ENCODE results near the gene PUS1. TPM values are rescaled to one million over a fixed set of nuclear protein-coding genes. Genes with fewer than 3 reads are reported as not detected.

The PUS1 gene
- total RNA-seq, 4 donors from 2014 or later = 8.3 to 44.1 (median 15.6) TPM

DNA sequence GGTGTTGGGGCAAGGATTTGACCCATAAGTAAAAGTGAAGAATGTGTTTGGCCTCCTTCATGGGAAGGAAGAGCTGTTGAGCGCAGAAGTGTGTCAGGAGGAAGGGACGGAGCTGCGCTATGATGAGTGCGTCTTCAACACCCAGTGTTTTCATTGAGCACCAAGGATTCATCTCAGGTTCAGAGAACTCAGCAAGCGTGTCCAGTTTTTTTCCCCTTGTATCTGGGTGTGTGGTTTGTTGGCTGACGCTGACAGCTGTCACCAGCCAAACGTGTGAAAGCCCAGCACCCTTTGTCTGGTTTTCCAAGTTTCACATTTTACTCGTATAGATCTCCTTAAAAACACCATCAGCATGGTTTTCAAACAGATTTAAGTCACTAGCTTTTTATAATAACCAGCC lies 33.0 kb downstream of the PUS1 start:
- H3K4me3 ChIP-seq = no peak overlapping the region
- H3K36me3 ChIP-seq = peaks cover 0 to 25% (median 0%) of the 10 kb centered on the region in 3 donors
- DNase-seq (ENCODE audit: low spot score in 2 of 2) = no peak
- 86 to 90% methylated on average over 8 of the region's 8 CpGs for WGBS, 2 donors
- TF ChIP-seq POLR2A (IDR thresholded peaks at IDR 0.05) (no peak), EP300 (IDR thresholded peaks at IDR 0.05) (no peak)
- TF ChIP-seq, protein P1, sequence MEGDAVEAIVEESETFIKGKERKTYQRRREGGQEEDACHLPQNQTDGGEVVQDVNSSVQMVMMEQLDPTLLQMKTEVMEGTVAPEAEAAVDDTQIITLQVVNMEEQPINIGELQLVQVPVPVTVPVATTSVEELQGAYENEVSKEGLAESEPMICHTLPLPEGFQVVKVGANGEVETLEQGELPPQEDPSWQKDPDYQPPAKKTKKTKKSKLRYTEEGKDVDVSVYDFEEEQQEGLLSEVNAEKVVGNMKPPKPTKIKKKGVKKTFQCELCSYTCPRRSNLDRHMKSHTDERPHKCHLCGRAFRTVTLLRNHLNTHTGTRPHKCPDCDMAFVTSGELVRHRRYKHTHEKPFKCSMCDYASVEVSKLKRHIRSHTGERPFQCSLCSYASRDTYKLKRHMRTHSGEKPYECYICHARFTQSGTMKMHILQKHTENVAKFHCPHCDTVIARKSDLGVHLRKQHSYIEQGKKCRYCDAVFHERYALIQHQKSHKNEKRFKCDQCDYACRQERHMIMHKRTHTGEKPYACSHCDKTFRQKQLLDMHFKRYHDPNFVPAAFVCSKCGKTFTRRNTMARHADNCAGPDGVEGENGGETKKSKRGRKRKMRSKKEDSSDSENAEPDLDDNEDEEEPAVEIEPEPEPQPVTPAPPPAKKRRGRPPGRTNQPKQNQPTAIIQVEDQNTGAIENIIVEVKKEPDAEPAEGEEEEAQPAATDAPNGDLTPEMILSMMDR (IDR thresholded peaks at IDR 0.05) = no peak
- H3K27ac ChIP-seq = no peak overlapping the region
- H3K4me1 ChIP-seq = peaks cover 0 to 71% (median 14%) of the 10 kb centered on the region in 4 donors
- H3K9me3 ChIP-seq = no peaks in the 10 kb centered on the region
- no peaks in the 10 kb centered on the region for H3K27me3 ChIP-seq

DNA sequence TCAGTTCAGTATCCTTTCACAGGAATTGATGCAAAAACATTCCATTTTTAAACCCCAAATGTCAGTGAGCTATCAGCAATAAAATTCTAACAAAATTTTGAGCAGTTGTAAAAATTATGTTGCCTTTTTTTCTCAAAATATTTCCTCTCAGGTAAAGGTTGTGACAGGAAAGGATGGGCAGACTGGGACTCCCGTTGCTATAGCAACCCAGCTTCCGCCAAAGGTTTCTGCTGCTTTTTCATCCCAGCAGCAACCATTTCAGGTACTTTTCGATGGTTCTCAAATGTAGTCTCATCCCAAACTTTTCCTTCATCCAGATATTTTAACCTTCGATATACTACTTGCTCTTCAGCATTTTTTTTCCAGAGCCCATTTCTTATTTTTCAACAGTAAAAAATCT lies 34.3 kb downstream of the PUS1 start:
- Histone ChIP-seq H3K4me3 (no peak overlapping the region), H3K27me3 (no peaks in the 10 kb centered on the region), H3K4me1 (peaks cover 0 to 58% (median 10%) of the 10 kb centered on the region in 4 donors), H3K36me3 (peaks cover 0 to 25% (median 0%) of the 10 kb centered on the region in 3 donors), H3K27ac (no peak overlapping the region), H3K9me3 (no peaks in the 10 kb centered on the region)
- no peak for DNase-seq (ENCODE audit: low spot score in 2 of 2)
- TF ChIP-seq, protein P1 (IDR thresholded peaks at IDR 0.05) = no peak
- TF ChIP-seq EP300 (IDR thresholded peaks at IDR 0.05) (no peak), POLR2A (IDR thresholded peaks at IDR 0.05) (no peak)
- WGBS, 2 donors = 83 to 86% methylated on average over 4 of the region's 4 CpGs

DNA sequence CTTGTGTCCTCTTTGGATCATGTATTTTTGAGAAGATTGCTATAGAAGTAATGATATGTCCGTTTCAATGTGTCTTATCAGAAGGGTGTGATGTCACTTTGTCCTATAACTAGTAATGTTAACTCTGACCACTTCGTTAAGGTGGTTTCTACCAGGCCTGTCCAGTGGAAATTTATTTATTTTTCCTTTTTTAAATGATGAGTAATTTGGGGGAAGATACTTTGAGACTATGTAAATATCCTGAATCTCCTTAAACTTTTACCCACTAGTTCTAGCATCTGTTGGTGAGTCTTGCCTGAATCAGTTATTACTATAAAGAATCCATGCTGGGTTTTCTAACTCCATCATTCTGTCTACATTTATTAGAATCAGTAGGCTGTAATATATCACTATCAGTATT lies 36.0 kb downstream of the PUS1 start:
- H3K4me1 ChIP-seq = peaks cover 0 to 48% (median 10%) of the 10 kb centered on the region in 4 donors
- TF ChIP-seq EP300 (IDR thresholded peaks at IDR 0.05) (no peak), POLR2A (IDR thresholded peaks at IDR 0.05) (no peak)
- TF ChIP-seq, protein P1 (IDR thresholded peaks at IDR 0.05) = no peak
- WGBS, 2 donors = 80 to 81% methylated on average over 2 of the region's 2 CpGs
- peaks cover 0 to 25% (median 0%) of the 10 kb centered on the region in 3 donors for H3K36me3 ChIP-seq
- no peak overlapping the region for H3K27ac ChIP-seq
- H3K27me3 ChIP-seq = no peaks in the 10 kb centered on the region
- DNase-seq (ENCODE audit: low spot score in 2 of 2) = no peak
- no peak overlapping the region for H3K4me3 ChIP-seq
- H3K9me3 ChIP-seq = no peaks in the 10 kb centered on the region

DNA sequence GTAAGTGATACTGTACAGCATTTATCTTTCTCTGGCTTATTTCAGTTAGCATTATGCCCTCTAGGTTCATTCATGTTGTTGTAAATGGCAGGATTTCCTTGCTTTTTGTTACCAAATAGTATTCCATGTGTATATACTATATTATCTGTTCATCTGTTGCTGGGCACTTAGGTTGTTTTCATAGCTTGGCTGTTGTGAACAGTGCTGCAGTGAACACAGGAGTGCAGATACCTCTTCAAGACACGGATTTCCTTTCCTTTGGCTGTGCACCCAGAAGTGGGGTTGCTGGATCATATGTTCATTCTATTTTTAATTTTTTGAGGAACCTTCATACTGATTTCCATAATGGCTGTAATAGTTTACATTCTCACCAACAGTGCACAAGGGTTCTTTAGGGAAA lies 42.1 kb downstream of the PUS1 start:
- Histone ChIP-seq H3K4me3 (no peak overlapping the region), H3K9me3 (no peaks in the 10 kb centered on the region), H3K4me1 (peaks cover 0 to 24% (median 0%) of the 10 kb centered on the region in 4 donors), H3K36me3 (peaks cover 0 to 6% (median 0%) of the 10 kb centered on the region in 3 donors), H3K27ac (no peak overlapping the region), H3K27me3 (no peaks in the 10 kb centered on the region)
- WGBS, 2 donors = 47 to 54% methylated on average over 1 of the region's 1 CpG
- TF ChIP-seq POLR2A (IDR thresholded peaks at IDR 0.05) = no peak
- TF ChIP-seq, protein P1 (IDR thresholded peaks at IDR 0.05) = no peak
- TF ChIP-seq EP300 (IDR thresholded peaks at IDR 0.05) = no peak
- DNase-seq (ENCODE audit: low spot score in 2 of 2) = no peak

DNA sequence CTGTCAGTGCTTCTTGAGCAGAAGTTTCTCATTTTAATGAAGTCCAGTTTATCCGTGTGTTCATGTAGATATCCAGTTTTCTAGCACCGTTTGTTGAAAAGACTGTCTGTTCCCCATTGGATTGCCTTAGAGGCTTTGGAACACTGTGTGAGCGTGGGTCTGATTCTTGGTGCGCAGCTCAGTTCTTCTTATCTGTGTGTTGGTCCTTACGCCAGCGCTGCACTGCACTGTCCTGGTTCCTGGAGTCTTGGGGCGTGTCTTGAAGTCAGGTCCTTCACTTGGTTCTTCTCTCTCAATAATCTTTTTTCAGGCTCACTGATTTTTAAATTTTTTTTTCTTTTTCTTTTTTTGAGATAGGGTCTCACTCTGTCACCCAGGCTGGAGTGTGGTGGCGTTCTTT lies 46.2 kb downstream of the PUS1 start:
- TF ChIP-seq, protein P1 (IDR thresholded peaks at IDR 0.05) = no peak
- TF ChIP-seq EP300 (IDR thresholded peaks at IDR 0.05) = no peak
- TF ChIP-seq POLR2A (IDR thresholded peaks at IDR 0.05) = no peak
- no peak for DNase-seq (ENCODE audit: low spot score in 2 of 2)
- peaks cover 0 to 27% (median 0%) of the 10 kb centered on the region in 3 donors for H3K36me3 ChIP-seq

More for the DNA sequence above, 46.2 kb downstream of the PUS1 start:
- 92 to 93% methylated on average over 8 of the region's 8 CpGs for WGBS, 2 donors
- no peak overlapping the region for H3K4me3 ChIP-seq
- H3K27me3 ChIP-seq = no peaks in the 10 kb centered on the region
- peaks cover 0 to 20% (median 0%) of the 10 kb centered on the region in 4 donors for H3K4me1 ChIP-seq
- H3K9me3 ChIP-seq = no peaks in the 10 kb centered on the region
- no peak overlapping the region for H3K27ac ChIP-seq
